Placental pericyte (primary cell): ENCODE results near the gene PROSER2. TPM values are rescaled to one million over a fixed set of nuclear protein-coding genes. Genes with fewer than 3 reads are reported as not detected.

Experiments used
- total RNA-seq: library from RNA; depleted of rRNA; stranded (reverse); fragments of >200 nt; gene quantifications from 2 replicates; pipeline ENCODE4 v1.2.3, GENCODE V29; 2012

Gene PROSER2
- 7.4 and 7.7 TPM in 2 replicates for total RNA-seq

GRCh38 chr10:11823122-11823988 lies at the start of gene PROSER2:
Gene PROSER2, plus strand, starts transcription at chr10:11823356. Its CDS starts 28,722 bp downstream, at chr10:11852078.

Other genes with a start within 250 kb of the PROSER2 start
- 20.1 and 21.9 TPM in 2 replicates for gene USP6NL, start 211.7 kb upstream of the PROSER2 start, total RNA-seq
- 2.3 and 7.4 TPM in 2 replicates for gene ECHDC3, start 81.0 kb upstream of the PROSER2 start, total RNA-seq
- gene UPF2, start 219.5 kb downstream of the PROSER2 start, total RNA-seq = 13.8 and 14.2 TPM in 2 replicates
- gene DHTKD1, start 245.6 kb downstream of the PROSER2 start, total RNA-seq = 34.6 and 36.4 TPM in 2 replicates